HepG2 (cell line): ENCODE results near the gene GGA1. TPM values are rescaled to one million over a fixed set of nuclear protein-coding genes. Genes with fewer than 3 reads are reported as not detected.

Source experiments
- ATAC-seq: fragments of 200-7000 bp; cut with Tn5 transposase; 3 replicates; pipeline ENCODE4 v1.9.1; 2020; ENCODE audit warnings: mild to moderate bottlenecking, moderate library complexity
- BruUV-seq: library from RNA; stranded (reverse); fragments of 400-500 nt; replicated peaks from 2 replicates; lab custom pipeline; 2021; lab: Mats Ljungman, UMichigan
- CTCF ChIA-PET: fragments of 300-600 bp; formaldehyde crosslinking; extraction: SDS; loops from one replicate; lab custom pipeline; 2021; ENCODE audit warnings: low total read pairs, inconsistent platforms, low intra/inter-chr PET ratio; lab: Yijun Ruan, JAX
- POLR2A ChIA-PET: fragments of 350-600 bp; sonication (Branson Sonifier 250); formaldehyde crosslinking; loops from one replicate; lab custom pipeline; 2020; ENCODE audit warnings: antibody characterized with exemption, inconsistent platforms; lab: Yijun Ruan, JAX
- DNase-seq: peaks from one replicate; pipeline ENCODE4 v3.0.0-alpha.2; 2015; ENCODE audit warnings: low spot score
- FAIRE-seq: peaks from 3 replicates; lab custom pipeline; 2011; peaks lifted over from hg19 to GRCh38; lab: Jason Lieb, UNC
- H2AFZ ChIP-seq: one replicate; pipeline ENCODE4 v1.6.1; 2011; ENCODE audit warnings: low read length, inconsistent platforms
- H3K27ac ChIP-seq: fragments of 300-600 bp; 3 replicates; pipeline ENCODE4 v1.8.0; 2011; ENCODE audit warnings: mixed run types, mild to moderate bottlenecking, mixed read lengths, low read length, inconsistent platforms; ENCODE audit not compliant: insufficient read depth; ENCODE audit errors: extremely low read length
- H3K27me3 ChIP-seq, 2 experiments: fragments of 200-600 bp in 1 of 2; 2 replicates in 1 of 2; 3 replicates in 1 of 2; pipeline versions ENCODE4 v1.6.0 to v1.8.0; 2011; ENCODE audit warnings: low read length in 2 of 2, mild to moderate bottlenecking in 2 of 2, moderate library complexity in 2 of 2, inconsistent platforms in 1 of 2; ENCODE audit not compliant: insufficient read depth in 2 of 2, control insufficient read depth in 1 of 2
- H3K36me3 ChIP-seq, 2 experiments: fragments of 200-600 bp in 1 of 2; replicated peaks in 1 of 2; 2 replicates in 1 of 2; 3 replicates in 1 of 2; pipeline versions ENCODE4 v1.5.1 to v1.8.0; 2011; ENCODE audit warnings: low read length in 2 of 2, inconsistent platforms in 1 of 2; ENCODE audit not compliant: insufficient read depth in 2 of 2, control insufficient read depth in 1 of 2
- H3K4me1 ChIP-seq: 2 replicates; pipeline ENCODE4 v1.5.1; 2012; ENCODE audit warnings: low read length, inconsistent platforms; ENCODE audit not compliant: insufficient read depth
- H3K4me2 ChIP-seq: 2 replicates; pipeline ENCODE4 v1.6.0; 2011; ENCODE audit warnings: low read depth, low read length, inconsistent platforms
- H3K4me3 ChIP-seq, 3 experiments: fragments of 200-600 bp in 1 of 3; sonication (generic), shearing (Covaris generic) in 1 of 3; replicated peaks in 1 of 3; 2 replicates each; pipeline ENCODE4 v1.5.1; 2011 to 2016; ENCODE audit warnings: low read length in 3 of 3, inconsistent platforms in 2 of 3, low read depth in 2 of 3, mild to moderate bottlenecking in 2 of 3, control low read depth in 1 of 3, mixed read lengths in 1 of 3; ENCODE audit not compliant: insufficient read depth in 1 of 3
- H3K79me2 ChIP-seq: one replicate; pipeline ENCODE4 v1.6.1; 2011; ENCODE audit warnings: low read length, inconsistent platforms; ENCODE audit not compliant: insufficient read depth
- H3K9ac ChIP-seq: 2 replicates; pipeline ENCODE4 v1.6.0; 2011; ENCODE audit warnings: mild to moderate bottlenecking, low read depth, low read length, inconsistent platforms; ENCODE audit not compliant: insufficient read depth
- H3K9me3 ChIP-seq: 2 replicates; pipeline ENCODE4 v1.5.1; 2012; ENCODE audit warnings: mild to moderate bottlenecking, low read length
- H4K20me1 ChIP-seq: 2 replicates; pipeline ENCODE4 v1.6.0; 2011; ENCODE audit warnings: inconsistent platforms, mild to moderate bottlenecking, low read length, moderate library complexity; ENCODE audit not compliant: insufficient read depth
- IRX3 ChIP-seq: sonication (generic); formaldehyde crosslinking; IDR thresholded peaks from 2 replicates; pipeline ENCODE4 v1.8.1; 2023; ENCODE audit warnings: mild to moderate bottlenecking, low read depth, missing genetic modification reagents, borderline replicate concordance
- JUN ChIP-seq: sonication (generic); formaldehyde crosslinking; IDR thresholded peaks from 2 replicates; pipeline ENCODE4 v1.4.0; 2020; ENCODE audit warnings: mild to moderate bottlenecking, missing genetic modification reagents
- KLF15 ChIP-seq: sonication (generic); formaldehyde crosslinking; IDR thresholded peaks from 2 replicates; pipeline ENCODE4 v1.8.1; 2023; ENCODE audit warnings: borderline replicate concordance, mild to moderate bottlenecking, inconsistent platforms, missing genetic modification reagents, mixed read lengths
- LCORL ChIP-seq, 2 experiments: fragments of 450-650 bp in 1 of 2; sonication (generic) in 1 of 2; formaldehyde crosslinking in 1 of 2; IDR thresholded peaks; 2 replicates each; pipeline versions ENCODE4 v1.5.0 to v1.6.1; 2017 to 2020; ENCODE audit warnings: antibody characterized with exemption in 1 of 2, missing genetic modification reagents in 1 of 2
- MED8 ChIP-seq: sonication (generic); formaldehyde crosslinking; IDR thresholded peaks from 2 replicates; pipeline ENCODE4 v1.8.1; 2023; ENCODE audit warnings: mild to moderate bottlenecking, missing genetic modification reagents; ENCODE audit not compliant: insufficient replicate concordance
- NONO ChIP-seq, 2 experiments: fragments of 450-650 bp in 1 of 2; sonication (generic) in 1 of 2; formaldehyde crosslinking in 1 of 2; IDR thresholded peaks in 1 of 2; conservative IDR thresholded peaks in 1 of 2; 2 replicates each; pipeline versions ENCODE4 v1.6.1 to v1.8.0; 2017 to 2022; ENCODE audit warnings: mild to moderate bottlenecking in 1 of 2, missing genetic modification reagents in 1 of 2, moderate library complexity in 1 of 2
- RBFOX2 ChIP-seq: fragments of 200-400 bp; formaldehyde crosslinking; IDR thresholded peaks from 2 replicates; pipeline ENCODE4 v1.6.1; 2017; ENCODE audit warnings: low read depth, mild to moderate bottlenecking, low read length
- REPIN1 ChIP-seq: sonication (generic); formaldehyde crosslinking; IDR thresholded peaks from 2 replicates; pipeline ENCODE4 v1.8.0; 2022; ENCODE audit warnings: missing genetic modification reagents, low read depth, mild to moderate bottlenecking, borderline replicate concordance
- REXO4 ChIP-seq: sonication (generic); formaldehyde crosslinking; IDR thresholded peaks from 2 replicates; pipeline ENCODE4 v1.8.0; 2022; ENCODE audit warnings: missing genetic modification reagents, mild to moderate bottlenecking, borderline replicate concordance
- RFX5 ChIP-seq: IDR thresholded peaks from 2 replicates; pipeline ENCODE4 v1.6.1; 2011; ENCODE audit warnings: low read depth, low read length, improper control_type of control experiment
- SALL2 ChIP-seq: sonication (generic); formaldehyde crosslinking; IDR thresholded peaks from 2 replicates; pipeline ENCODE4 v1.8.1; 2023; ENCODE audit warnings: mild to moderate bottlenecking, missing genetic modification reagents, inconsistent platforms
- SATB2 ChIP-seq: sonication (generic); formaldehyde crosslinking; IDR thresholded peaks from 2 replicates; pipeline ENCODE4 v1.5.0; 2020; ENCODE audit warnings: missing genetic modification reagents
- TBL1XR1 ChIP-seq: fragments of 150-350 bp; IDR thresholded peaks from 2 replicates; pipeline ENCODE4 v1.6.1; 2014; ENCODE audit warnings: borderline replicate concordance, low read length; ENCODE audit not compliant: partially characterized antibody
- TMF1 ChIP-seq: sonication (generic); formaldehyde crosslinking; IDR thresholded peaks from 2 replicates; pipeline ENCODE4 v1.8.1; 2022; ENCODE audit warnings: low read depth, missing genetic modification reagents
- TOPORS ChIP-seq: sonication (generic); formaldehyde crosslinking; IDR thresholded peaks from 2 replicates; pipeline ENCODE4 v1.8.0; 2023; ENCODE audit warnings: mild to moderate bottlenecking, missing genetic modification reagents
- ZFP62 ChIP-seq: sonication (generic); formaldehyde crosslinking; IDR thresholded peaks from 2 replicates; pipeline ENCODE4 v1.4.0; 2020; ENCODE audit warnings: missing genetic modification reagents
- ZMYM4 ChIP-seq: sonication (generic); formaldehyde crosslinking; IDR thresholded peaks from 2 replicates; pipeline ENCODE4 v1.8.1; 2023; ENCODE audit warnings: mild to moderate bottlenecking, missing genetic modification reagents
- ZNF235 ChIP-seq: sonication (generic); formaldehyde crosslinking; IDR thresholded peaks from 2 replicates; pipeline ENCODE4 v1.8.1; 2023; ENCODE audit warnings: mild to moderate bottlenecking, missing genetic modification reagents, borderline replicate concordance
- ZNF629 ChIP-seq: sonication (generic); formaldehyde crosslinking; conservative IDR thresholded peaks from 2 replicates; pipeline ENCODE4 v1.5.0; 2020; ENCODE audit warnings: missing genetic modification reagents
- WGBS: methylation state at CpG from one replicate; pipeline ENCODE4 v1.1.6; 2017; ENCODE audit warnings: low lambda C conversion rate; 5-methylcytosine and 5-hydroxymethylcytosine counted together
- in situ Hi-C: cut with HindIII; loops from 2 replicates; pipeline ENCODE4 v1.10.0; 2017; ENCODE audit warnings: low pct_unique_long_range_greater_than_20kb; ENCODE audit not compliant: extremely low pct_ligation_motif_present
- intact Hi-C: fragments of 100-400 bp; cut with micrococcal nuclease; formaldehyde crosslinking; loops from one replicate; pipeline ENCODE4 v1.10.0; 2022; ENCODE audit not compliant: unreplicated experiment
- polyA plus RNA-seq, 8 experiments: library from polyadenylated mRNA; depleted of rRNA in 3 of 8; stranded (reverse) in 7 of 8; unstranded in 1 of 8; fragments of >200 nt; fragmentation: Illumina TruSeq in 4 of 8; extraction: Trizol in 4 of 8; gene quantifications; 2 replicates each; pipeline versions ENCODE4 v1.2.1 to v1.2.3, GENCODE V29; 2011 to 2016; ENCODE audit warnings: low read depth in 4 of 8, missing spikeins in 1 of 8, mixed read lengths in 1 of 8; ENCODE audit not compliant: insufficient read depth in 1 of 8
- total RNA-seq, 5 experiments: library from RNA; depleted of rRNA; stranded (reverse); fragments of >200 nt; fragmentation: Illumina TruSeq; extraction: Trizol; gene quantifications; 2 replicates each; pipeline ENCODE4 v1.2.3, GENCODE V29; 2016; ENCODE audit warnings: low read depth in 1 of 5
- TF ChIP-seq, protein P1 (sequence below): sonication (generic); formaldehyde crosslinking; IDR thresholded peaks from 2 replicates; pipeline ENCODE4 v1.4.0; 2020; ENCODE audit warnings: missing genetic modification reagents, low read depth, mild to moderate bottlenecking, borderline replicate concordance
- TF ChIP-seq, protein P2 (sequence below): sonication (generic); formaldehyde crosslinking; conservative IDR thresholded peaks from 2 replicates; pipeline ENCODE4 v1.8.0; 2022; ENCODE audit warnings: missing genetic modification reagents

Gene GGA1
- total and polyA plus RNA-seq, 2 of the 13 experiments (the other 11 are each of a cell fraction or from before 2014, with no cell fraction given) = 29.1 to 87.2 TPM

DNA sequence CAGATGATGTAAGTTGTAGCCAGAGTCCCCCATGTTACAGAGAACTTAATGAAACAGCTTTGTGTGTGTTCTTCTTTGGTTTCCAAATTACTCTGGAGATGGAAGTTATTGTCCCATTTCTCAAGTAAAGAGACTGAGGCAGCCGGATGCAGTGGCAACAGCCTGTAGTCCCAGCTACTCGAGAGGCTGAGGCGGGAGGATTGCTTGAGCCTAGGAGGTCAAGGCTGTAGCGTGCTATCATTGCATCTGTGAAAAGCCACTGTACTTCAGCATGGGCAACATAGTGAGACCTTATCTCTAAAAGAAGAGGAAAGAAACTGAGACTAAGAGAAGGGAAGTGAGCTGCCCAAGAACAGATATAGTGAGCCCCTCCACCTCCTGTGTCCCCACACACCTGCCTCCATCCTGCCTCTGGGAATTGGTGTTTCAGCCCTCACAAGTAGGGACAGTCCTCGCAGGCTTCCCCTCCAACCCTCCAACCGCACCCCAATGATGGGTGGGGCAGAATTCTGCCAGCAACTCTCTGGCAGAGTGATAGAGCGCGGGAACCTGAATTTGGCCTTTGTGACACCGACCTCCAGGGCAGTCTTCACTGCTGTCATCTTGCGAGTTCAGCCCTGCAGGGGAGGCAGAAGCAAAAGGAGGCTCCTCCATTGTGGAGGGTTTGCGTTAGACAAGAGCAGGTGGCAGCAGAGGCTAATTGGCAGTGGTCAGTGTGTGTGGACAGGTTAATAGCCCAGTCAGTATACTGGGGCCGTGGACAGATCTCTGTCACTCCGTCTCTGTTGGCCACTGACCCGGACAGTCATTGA is 51.5 kb downstream of the GGA1 start:
- FAIRE-seq (no peak), DNase-seq (no peak), ATAC-seq (no peak)
- intact Hi-C loops = loop anchor here (10.0 kb wide), 1 partner anchor 145 kb away; the partner anchor contains the start of gene GCAT
- 40% methylated on average over 14 of the region's 14 CpGs for WGBS
- peaks cover 61% of the 10 kb centered on the region for H3K79me2 ChIP-seq
- H3K9ac ChIP-seq = peak overlapping the region; percentile 92
- peaks cover 5 to 10% of the 10 kb centered on the region in 2 experiments; a peak in 4 of 5 replicates for H3K36me3 ChIP-seq
- ChIA-PET POLR2A (interaction anchor here (0.9 to 11.2 kb wide), 7 partner anchors 9 to 72 kb away, joined by 3 to 242 read pairs (median 36); partner anchors contain the start of genes GGA1, LGALS1, NOL12 and SH3BP1), CTCF (interaction anchor here (1.8 to 1.9 kb wide), 2 partner anchors 21 to 22 kb away, joined by 3 to 7 read pairs; no protein-coding TSS in a partner anchor)
- peak overlapping the region; percentile 93 for H3K27ac ChIP-seq
- H4K20me1 ChIP-seq = peaks cover 48% of the 10 kb centered on the region
- no TSS peak for BruUV-seq
- in situ Hi-C loops = no loop called here
- H2AFZ ChIP-seq = no peak overlapping the region
- no peaks in the 10 kb centered on the region; a peak in 1 of 5 replicates for H3K27me3 ChIP-seq
- peak overlapping the region; percentile 75 to 97 (median 94) for H3K4me3 ChIP-seq
- H3K4me1 ChIP-seq = peaks cover 61% of the 10 kb centered on the region
- H3K4me2 ChIP-seq = peak overlapping the region; percentile 94
- no peaks in the 10 kb centered on the region for H3K9me3 ChIP-seq
- TF ChIP-seq MED8 (CRISPR knock-in tag) = peak; percentile 16
- TF ChIP-seq SALL2 = no peak
- 0 out of 2 replicates have a peak, but pooled peaks have one; percentile 63 for TF ChIP-seq TMF1 (CRISPR knock-in tag)
- TF ChIP-seq, protein P1, sequence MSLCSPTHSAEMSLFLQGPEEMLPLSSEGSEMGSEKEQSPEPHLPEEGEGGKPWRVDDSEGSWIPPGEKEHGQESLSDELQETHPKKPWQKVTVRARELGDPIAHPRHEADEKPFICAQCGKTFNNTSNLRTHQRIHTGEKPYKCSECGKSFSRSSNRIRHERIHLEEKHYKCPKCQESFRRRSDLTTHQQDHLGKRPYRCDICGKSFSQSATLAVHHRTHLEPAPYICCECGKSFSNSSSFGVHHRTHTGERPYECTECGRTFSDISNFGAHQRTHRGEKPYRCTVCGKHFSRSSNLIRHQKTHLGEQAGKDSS (CRISPR knock-in tag) = 0 out of 2 replicates have a peak, but pooled peaks have one; percentile 13
- no peak for TF ChIP-seq ZMYM4 (CRISPR knock-in tag)
- no peak for TF ChIP-seq LCORL (IDR thresholded peaks at IDR 0.05)
- TF ChIP-seq LCORL (CRISPR knock-in tag; IDR thresholded peaks at IDR 0.05) = no peak
- TF ChIP-seq NONO (IDR thresholded peaks at IDR 0.05) = no peak
- no peak for TF ChIP-seq NONO (CRISPR knock-in tag; conservative IDR thresholded peaks at IDR 0.05)
- TF ChIP-seq JUN (CRISPR knock-in tag) = no peak
- 0 out of 2 replicates have a peak, but pooled peaks have one; percentile 12 for TF ChIP-seq REPIN1 (CRISPR knock-in tag)
- TF ChIP-seq TOPORS (CRISPR knock-in tag) = no peak
- TF ChIP-seq REXO4 = no peak
- TF ChIP-seq IRX3 (CRISPR knock-in tag) = peak; percentile 43; the same call in 1 of the 2 replicates
- TF ChIP-seq ZFP62 (CRISPR knock-in tag) = no peak
- no peak for TF ChIP-seq RBFOX2
- TF ChIP-seq RFX5 = no peak
- no peak for TF ChIP-seq TBL1XR1
- no peak for TF ChIP-seq ZNF235
- TF ChIP-seq, protein P2, sequence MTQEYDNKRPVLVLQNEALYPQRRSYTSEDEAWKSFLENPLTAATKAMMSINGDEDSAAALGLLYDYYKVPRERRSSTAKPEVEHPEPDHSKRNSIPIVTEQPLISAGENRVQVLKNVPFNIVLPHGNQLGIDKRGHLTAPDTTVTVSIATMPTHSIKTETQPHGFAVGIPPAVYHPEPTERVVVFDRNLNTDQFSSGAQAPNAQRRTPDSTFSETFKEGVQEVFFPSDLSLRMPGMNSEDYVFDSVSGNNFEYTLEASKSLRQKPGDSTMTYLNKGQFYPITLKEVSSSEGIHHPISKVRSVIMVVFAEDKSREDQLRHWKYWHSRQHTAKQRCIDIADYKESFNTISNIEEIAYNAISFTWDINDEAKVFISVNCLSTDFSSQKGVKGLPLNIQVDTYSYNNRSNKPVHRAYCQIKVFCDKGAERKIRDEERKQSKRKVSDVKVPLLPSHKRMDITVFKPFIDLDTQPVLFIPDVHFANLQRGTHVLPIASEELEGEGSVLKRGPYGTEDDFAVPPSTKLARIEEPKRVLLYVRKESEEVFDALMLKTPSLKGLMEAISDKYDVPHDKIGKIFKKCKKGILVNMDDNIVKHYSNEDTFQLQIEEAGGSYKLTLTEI (CRISPR knock-in tag) = no peak
- TF ChIP-seq KLF15 (CRISPR knock-in tag) = no peak
- TF ChIP-seq SATB2 = no peak
- peak; percentile 94 for TF ChIP-seq ZNF629 (CRISPR knock-in tag)
